Measurements from ENCODE around the gene AKR1B15. TPM values are rescaled to one million over a fixed set of nuclear protein-coding genes. Genes with fewer than 3 reads are reported as not detected.

Gene AKR1B15
- total and polyA plus RNA-seq, 2 of the 4 experiments (the other 2 are of a cell fraction): not detected

GRCh38 chr7:134599371-134599770, 50.5 kb downstream of the AKR1B15 start:
- in situ Hi-C loops (cut with MboI; ENCODE audit: low sequenced_read_pairs) (no loop called here), dilution Hi-C loops (cut with HindIII; ENCODE audit: low sequenced_read_pairs, unreplicated experiment) (no loop called here), intact Hi-C loops (cut with micrococcal nuclease) (no loop called here)
- TF ChIP-seq SMC3 (IDR thresholded peaks at IDR 0.05; ENCODE audit: low read depth, low read length): no peak
- no peak for TF ChIP-seq NFE2L2 (IDR thresholded peaks at IDR 0.05; ENCODE audit: low read depth, low read length)
- TF ChIP-seq POLR2A (IDR thresholded peaks at IDR 0.05; ENCODE audit: low read depth, low read length): no peak
- TF ChIP-seq MXI1 (IDR thresholded peaks at IDR 0.05; ENCODE audit: borderline replicate concordance, low read depth, low read length): no peak
- no peak for TF ChIP-seq FOS (IDR thresholded peaks at IDR 0.05; ENCODE audit: low read depth, low read length)
- TF ChIP-seq RFX5 (IDR thresholded peaks at IDR 0.05; ENCODE audit: low read depth, low read length): no peak
- no peak for TF ChIP-seq USF2 (IDR thresholded peaks at IDR 0.05; ENCODE audit: low read depth, low read length)
- TF ChIP-seq ELK1 (IDR thresholded peaks at IDR 0.05; ENCODE audit: borderline replicate concordance, low read depth, low read length): no peak
- TF ChIP-seq MAZ (IDR thresholded peaks at IDR 0.05; ENCODE audit: borderline replicate concordance, low read depth, low read length): no peak
- no peak for TF ChIP-seq BHLHE40 (IDR thresholded peaks at IDR 0.05; ENCODE audit: low read depth, low read length)
- TF ChIP-seq CEBPB (IDR thresholded peaks at IDR 0.05; ENCODE audit: low read depth, low read length): no peak
- TF ChIP-seq CHD1 (IDR thresholded peaks at IDR 0.05; ENCODE audit: low read depth, low read length): no peak
- no peak for TF ChIP-seq RAD21 (IDR thresholded peaks at IDR 0.05; ENCODE audit: low read length)
- no peak for TF ChIP-seq RCOR1 (IDR thresholded peaks at IDR 0.05; ENCODE audit: insufficient replicate concordance, low read length)
- no peak for TF ChIP-seq CTCF (conservative IDR thresholded peaks at IDR 0.05; ENCODE audit: low read depth, low read length)
- TF ChIP-seq MAFK (IDR thresholded peaks at IDR 0.05; ENCODE audit: low read depth, low read length): no peak
- Histone ChIP-seq H4K5ac (ENCODE audit: low read depth, low read length) (no peak overlapping the region), H3K36me3 (ENCODE audit: control insufficient read depth, insufficient read depth, low read length) (no peaks in the 10 kb centered on the region), H3K4me1 (ENCODE audit: control insufficient read depth, insufficient read depth, low read length) (peaks cover 6% of the 10 kb centered on the region; the same call in 1 of the 2 replicates), H3K14ac (replicated peaks; ENCODE audit: low read depth, low read length) (no peak overlapping the region), H4K20me1 (ENCODE audit: insufficient read depth, low read length) (no peaks in the 10 kb centered on the region), H3K9me3 (ENCODE audit: control insufficient read depth, insufficient read depth, low read length) (no peaks in the 10 kb centered on the region; the same call in 1 of the 2 replicates), H2AK9ac (replicated peaks; ENCODE audit: low read depth, low read length, poor library complexity) (no peak overlapping the region), H3K79me1 (ENCODE audit: low read depth in 1 of 2, low read length in 2 of 2) (no peaks in the 10 kb centered on the region), H3K4me3 (ENCODE audit: insufficient read depth, low read depth, low read length) (no peak overlapping the region), H2BK20ac (ENCODE audit: low read depth, low read length) (no peak overlapping the region), H3K4ac (ENCODE audit: low read depth, low read length) (no peak overlapping the region), H2BK5ac (ENCODE audit: low read depth, low read length, poor library complexity, severe bottlenecking) (no peak overlapping the region), H2AFZ (replicated peaks; ENCODE audit: low read length, poor library complexity) (no peak overlapping the region), H3K9ac (ENCODE audit: low read depth, low read length) (no peak overlapping the region), H3K56ac (ENCODE audit: extremely low read depth, insufficient read depth, low read length) (no peak overlapping the region), H4K8ac (ENCODE audit: low read depth in 2 of 2, low read length in 2 of 2) (no peak overlapping the region), H3K18ac (ENCODE audit: low read depth, low read length) (no peak overlapping the region), H2AK5ac (ENCODE audit: low read depth, low read length) (no peak overlapping the region), H2BK15ac (ENCODE audit: low read depth, low read length) (no peak overlapping the region), H3K23ac (ENCODE audit: low read depth, low read length) (no peak overlapping the region), H2BK120ac (ENCODE audit: low read depth, low read length) (no peak overlapping the region), H3K27ac (ENCODE audit: insufficient read depth, low read length) (no peak overlapping the region), H3K4me2 (ENCODE audit: low read depth, low read length) (no peak overlapping the region), H3K9me1 (ENCODE audit: insufficient read depth, low read length) (no peaks in the 10 kb centered on the region; the same call in 1 of the 2 replicates), H4K91ac (ENCODE audit: insufficient read depth, low read depth, low read length) (no peak overlapping the region), H3K27me3 (ENCODE audit: control insufficient read depth, insufficient read depth, low read length) (no peaks in the 10 kb centered on the region)
- no peak for DNase-seq
- ATAC-seq (ENCODE audit: low read depth): no peak
- no TSS peak for BruUV-seq (replicated peaks)
- 43% methylated on average over 1 of the region's 6 CpGs; no CpG with 5 or more reads in 1 of the 2 experiments for WGBS, 2 experiments (ENCODE audit: extremely low coverage in 2 of 2, insufficient read length in 1 of 2)
- ChIA-PET CTCF (no interaction called here), POLR2A (ENCODE audit: unreplicated experiment) (no interaction called here)
